Vagina (tissue), 2 donors: Measurements from ENCODE around the gene C13orf42. TPM values are rescaled to one million over a fixed set of nuclear protein-coding genes. Genes with fewer than 3 reads are reported as not detected.
A peak's percentile ranks its signal among the peaks of the same experiment; 100 is the strongest.

ENCODE experiments used
- DNase-seq, 2 donors: peaks; one replicate each; pipeline ENCODE4 v3.0.0-alpha.2; 2017; ENCODE audit errors: extremely low spot score in 2 of 2
- H3K27ac ChIP-seq: fragments of 200-600 bp; sonication (generic); one replicate; pipeline ENCODE4 v1.5.1; 2019
- H3K27me3 ChIP-seq: fragments of 200-600 bp; sonication (generic); one replicate; pipeline ENCODE4 v1.5.1; 2019
- H3K36me3 ChIP-seq, 2 donors: fragments of 200-600 bp; sonication (generic); one replicate each; pipeline ENCODE4 v1.5.1; 2017 to 2019
- H3K4me1 ChIP-seq: fragments of 200-600 bp; sonication (generic); one replicate; pipeline ENCODE4 v1.5.1; 2019
- H3K4me3 ChIP-seq, 2 donors: fragments of 200-600 bp; sonication (generic); 1 replicate in 1 of 2; 2 replicates in 1 of 2; pipeline ENCODE4 v1.5.1; 2016 to 2019
- H3K9me3 ChIP-seq: fragments of 200-600 bp; sonication (generic); one replicate; pipeline ENCODE4 v1.5.1; 2019
- POLR2A ChIP-seq, 2 donors: fragments of 450-650 bp; IDR thresholded peaks; one replicate each; pipeline ENCODE4 v1.6.1; 2017; ENCODE audit warnings: antibody characterized with exemption in 2 of 2, mild to moderate bottlenecking in 2 of 2, moderate library complexity in 2 of 2
- POLR2AphosphoS5 ChIP-seq, 2 donors: sonication (generic); formaldehyde crosslinking; IDR thresholded peaks; one replicate each; pipeline ENCODE4 v1.9.0; 2017; ENCODE audit warnings: antibody characterized with exemption in 2 of 2, mild to moderate bottlenecking in 2 of 2, low read depth in 1 of 2; ENCODE audit not compliant: insufficient read depth in 1 of 2
- intact Hi-C: fragments of 100-400 bp; cut with DNase I; formaldehyde crosslinking; loops from one replicate; pipeline ENCODE4 v1.15.1; 2023
- total RNA-seq: library from RNA; depleted of rRNA; stranded (reverse); fragments of >200 nt; gene quantifications from one replicate; pipeline ENCODE4 v1.2.3, GENCODE V29; 2016
- TF ChIP-seq, protein P1 (sequence below), 3 experiments: fragments of 450-650 bp in 2 of 3; fragments of 200-600 bp in 1 of 3; sonication (generic) in 1 of 3; IDR thresholded peaks; one replicate each; pipeline ENCODE4 v1.5.1; 2017 to 2019; ENCODE audit warnings: antibody characterized with exemption in 3 of 3, mild to moderate bottlenecking in 2 of 3, moderate library complexity in 2 of 3

C13orf42 gene
- total RNA-seq, 1 donor from 2014 or later: not detected

DNA sequence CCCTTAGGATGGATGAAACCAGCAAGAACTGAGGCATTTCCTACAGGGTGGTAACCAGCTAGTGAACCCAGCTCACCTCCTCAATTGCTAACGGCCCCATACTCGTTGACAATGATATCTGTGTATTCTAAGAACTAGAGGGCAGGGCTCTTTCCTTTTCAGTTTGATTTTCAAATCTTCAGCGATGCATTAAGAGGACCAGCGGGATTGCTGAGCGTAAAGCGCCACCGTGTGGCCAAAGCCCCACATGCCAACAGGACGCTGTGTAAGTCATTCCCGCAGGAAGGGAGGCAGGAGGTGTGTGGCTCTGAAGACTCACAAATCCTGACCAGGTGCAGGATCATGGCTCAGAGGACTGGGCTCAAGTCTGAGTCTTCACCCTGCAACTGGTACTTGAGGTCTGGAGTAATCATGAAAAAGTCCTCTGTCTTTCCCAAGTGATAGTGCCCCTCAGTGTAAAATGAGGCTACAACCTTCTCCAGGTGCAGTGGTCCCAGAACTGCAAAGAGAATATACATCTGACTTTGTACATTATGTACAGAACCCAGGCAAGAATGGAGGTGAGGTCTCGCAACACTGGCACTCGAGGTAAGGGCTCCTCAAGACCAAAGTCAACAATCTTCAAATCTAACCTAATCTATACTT lies 40.9 kb downstream of the C13orf42 start:
- no peak overlapping the region for H3K4me3 ChIP-seq
- intact Hi-C loops: no loop called here
- no peak overlapping the region for H3K27ac ChIP-seq
- no peaks in the 10 kb centered on the region for H3K9me3 ChIP-seq
- TF ChIP-seq, protein P1, sequence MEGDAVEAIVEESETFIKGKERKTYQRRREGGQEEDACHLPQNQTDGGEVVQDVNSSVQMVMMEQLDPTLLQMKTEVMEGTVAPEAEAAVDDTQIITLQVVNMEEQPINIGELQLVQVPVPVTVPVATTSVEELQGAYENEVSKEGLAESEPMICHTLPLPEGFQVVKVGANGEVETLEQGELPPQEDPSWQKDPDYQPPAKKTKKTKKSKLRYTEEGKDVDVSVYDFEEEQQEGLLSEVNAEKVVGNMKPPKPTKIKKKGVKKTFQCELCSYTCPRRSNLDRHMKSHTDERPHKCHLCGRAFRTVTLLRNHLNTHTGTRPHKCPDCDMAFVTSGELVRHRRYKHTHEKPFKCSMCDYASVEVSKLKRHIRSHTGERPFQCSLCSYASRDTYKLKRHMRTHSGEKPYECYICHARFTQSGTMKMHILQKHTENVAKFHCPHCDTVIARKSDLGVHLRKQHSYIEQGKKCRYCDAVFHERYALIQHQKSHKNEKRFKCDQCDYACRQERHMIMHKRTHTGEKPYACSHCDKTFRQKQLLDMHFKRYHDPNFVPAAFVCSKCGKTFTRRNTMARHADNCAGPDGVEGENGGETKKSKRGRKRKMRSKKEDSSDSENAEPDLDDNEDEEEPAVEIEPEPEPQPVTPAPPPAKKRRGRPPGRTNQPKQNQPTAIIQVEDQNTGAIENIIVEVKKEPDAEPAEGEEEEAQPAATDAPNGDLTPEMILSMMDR (IDR thresholded peaks at IDR 0.05): peak; percentile 89 to 95 (median 90)
- TF ChIP-seq POLR2AphosphoS5 (IDR thresholded peaks at IDR 0.05; ENCODE audit: insufficient read depth in 1 of 2, low read depth in 1 of 2): no peak
- no peaks in the 10 kb centered on the region for H3K36me3 ChIP-seq
- no peaks in the 10 kb centered on the region for H3K27me3 ChIP-seq
- DNase-seq: peak in 1 of 2 donors; percentile 88
- H3K4me1 ChIP-seq: no peaks in the 10 kb centered on the region

DNA sequence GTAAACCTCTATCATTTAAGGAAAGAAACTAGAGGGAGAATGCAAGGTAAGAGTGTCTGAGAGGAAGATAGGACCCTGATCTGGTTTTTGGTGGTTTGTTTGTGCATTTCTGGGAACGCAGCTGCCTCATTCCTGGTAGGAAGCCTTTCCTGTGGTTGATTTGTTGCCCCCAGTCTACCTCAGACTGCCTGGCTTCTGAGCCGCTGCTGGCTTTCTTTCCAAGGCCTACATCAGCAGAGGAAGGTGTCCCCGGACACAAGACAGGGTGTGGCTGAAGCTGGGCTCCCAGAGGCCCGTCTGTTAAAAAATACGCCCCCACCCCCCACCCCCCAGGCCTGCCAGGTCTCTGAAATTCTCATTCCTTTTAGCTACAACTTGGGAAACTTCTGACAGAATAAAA lies 42.6 kb downstream of the C13orf42 start:
- H3K36me3 ChIP-seq: no peaks in the 10 kb centered on the region
- intact Hi-C loops: no loop called here
- TF ChIP-seq POLR2A (IDR thresholded peaks at IDR 0.05) (no peak), POLR2AphosphoS5 (IDR thresholded peaks at IDR 0.05; ENCODE audit: insufficient read depth in 1 of 2, low read depth in 1 of 2) (no peak)
- TF ChIP-seq, protein P1 (IDR thresholded peaks at IDR 0.05): no peak
- no peaks in the 10 kb centered on the region for H3K27me3 ChIP-seq
- no peak overlapping the region for H3K4me3 ChIP-seq
- no peaks in the 10 kb centered on the region for H3K9me3 ChIP-seq
- H3K4me1 ChIP-seq: no peaks in the 10 kb centered on the region
- DNase-seq: no peak
- H3K27ac ChIP-seq: no peak overlapping the region

DNA sequence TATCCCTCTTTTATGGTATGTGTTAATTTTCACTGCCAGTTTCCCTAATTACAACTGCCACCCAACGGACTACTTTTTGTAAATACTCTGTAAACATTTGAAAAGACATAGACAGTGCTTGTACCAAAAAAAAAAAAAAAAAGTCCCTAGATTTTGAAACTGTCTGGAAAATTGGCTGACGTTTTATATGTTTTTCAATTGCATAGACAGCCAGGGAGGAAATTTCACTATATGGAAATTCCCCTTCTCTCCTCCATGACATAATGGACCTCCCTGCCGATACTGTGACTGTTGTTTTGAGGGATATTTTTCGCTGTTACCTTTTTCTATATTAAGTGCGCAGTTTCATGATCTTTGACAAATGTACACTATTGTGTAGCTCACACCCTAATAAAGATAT lies 43.4 kb downstream of the C13orf42 start:
- no peaks in the 10 kb centered on the region for H3K4me1 ChIP-seq
- H3K36me3 ChIP-seq: no peaks in the 10 kb centered on the region
- no peaks in the 10 kb centered on the region for H3K27me3 ChIP-seq
- no peak for TF ChIP-seq POLR2AphosphoS5 (IDR thresholded peaks at IDR 0.05; ENCODE audit: insufficient read depth in 1 of 2, low read depth in 1 of 2)
- TF ChIP-seq, protein P1 (IDR thresholded peaks at IDR 0.05): no peak
- no peak for TF ChIP-seq POLR2A (IDR thresholded peaks at IDR 0.05)
- H3K4me3 ChIP-seq: no peak overlapping the region
- DNase-seq: no peak
- no peak overlapping the region for H3K27ac ChIP-seq
- intact Hi-C loops: no loop called here
- H3K9me3 ChIP-seq: no peaks in the 10 kb centered on the region

DNA sequence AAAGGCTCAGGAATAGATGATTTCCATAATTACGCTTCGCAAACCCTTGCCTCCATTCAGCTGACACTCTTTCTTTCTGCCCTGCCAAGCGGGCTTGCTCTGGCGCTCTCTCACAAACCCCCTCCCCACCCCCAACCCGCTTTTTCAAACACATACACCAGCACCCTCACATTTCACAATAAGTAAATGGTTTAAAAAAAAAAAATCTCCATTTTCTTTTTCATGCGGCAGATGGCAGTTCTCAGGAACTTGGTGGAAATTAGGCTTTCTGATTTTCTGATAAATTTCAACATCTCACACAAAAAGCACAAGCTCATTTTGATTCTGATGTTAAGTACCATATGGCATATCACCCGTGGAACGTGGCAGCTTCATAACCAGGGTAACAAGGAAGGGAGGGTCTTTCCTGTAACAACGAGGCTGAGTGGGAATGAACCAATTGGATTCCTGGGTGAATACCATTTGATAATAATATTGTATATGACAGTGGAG lies 43.8 kb downstream of the C13orf42 start:
- peak in 1 of 2 donors; percentile 20 for DNase-seq
- Histone ChIP-seq H3K27ac (no peak overlapping the region), H3K4me1 (no peaks in the 10 kb centered on the region), H3K27me3 (no peaks in the 10 kb centered on the region), H3K4me3 (no peak overlapping the region), H3K36me3 (no peaks in the 10 kb centered on the region), H3K9me3 (no peaks in the 10 kb centered on the region)
- TF ChIP-seq, protein P1 (IDR thresholded peaks at IDR 0.05): no peak
- TF ChIP-seq POLR2AphosphoS5 (IDR thresholded peaks at IDR 0.05; ENCODE audit: insufficient read depth in 1 of 2, low read depth in 1 of 2) (no peak), POLR2A (IDR thresholded peaks at IDR 0.05) (no peak)
- intact Hi-C loops: no loop called here

DNA sequence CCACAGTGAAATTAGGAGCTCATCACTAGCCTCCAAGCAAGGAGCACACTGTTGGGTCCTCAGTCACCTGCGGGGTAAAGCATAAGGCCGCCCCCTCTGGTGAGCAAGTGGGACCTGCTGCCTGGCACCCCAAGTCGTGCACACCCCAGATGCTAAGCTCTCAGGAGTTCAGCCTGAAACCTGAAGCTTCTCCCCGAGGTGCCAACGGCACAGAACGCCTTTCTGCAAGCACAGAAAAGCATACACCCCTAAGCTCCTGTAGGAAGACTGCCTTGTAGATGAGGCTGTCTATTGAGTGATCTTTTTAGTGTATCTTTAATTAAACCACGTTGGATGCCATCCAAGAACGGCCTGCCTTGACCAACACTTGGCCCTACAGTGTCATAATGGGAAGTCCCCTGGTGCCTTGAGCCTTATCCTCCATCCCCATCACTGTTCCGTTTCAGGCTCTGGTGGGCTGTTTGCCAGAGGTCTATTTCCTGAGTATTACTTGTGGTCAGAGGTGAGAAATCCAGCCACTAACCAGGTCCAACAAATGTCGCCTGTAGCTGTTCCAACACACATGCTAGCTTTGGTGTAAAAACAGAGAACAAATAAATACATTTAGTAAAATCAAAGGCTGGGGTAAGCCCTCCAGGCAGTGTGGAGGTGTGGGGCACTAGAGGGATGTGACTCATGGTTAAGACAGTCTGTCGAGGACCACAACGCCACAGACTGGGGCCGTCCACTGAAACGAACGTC lies 44.8 kb downstream of the C13orf42 start:
- no peaks in the 10 kb centered on the region for H3K4me1 ChIP-seq
- H3K36me3 ChIP-seq: no peaks in the 10 kb centered on the region
- no peaks in the 10 kb centered on the region for H3K27me3 ChIP-seq
- intact Hi-C loops: no loop called here
- H3K9me3 ChIP-seq: no peaks in the 10 kb centered on the region
- H3K4me3 ChIP-seq: no peak overlapping the region
- no peak overlapping the region for H3K27ac ChIP-seq
- DNase-seq: peak in 1 of 2 donors; percentile 80
- TF ChIP-seq, protein P1 (IDR thresholded peaks at IDR 0.05): no peak
- TF ChIP-seq POLR2AphosphoS5 (IDR thresholded peaks at IDR 0.05; ENCODE audit: insufficient read depth in 1 of 2, low read depth in 1 of 2) (no peak), POLR2A (IDR thresholded peaks at IDR 0.05) (no peak)
